Islet of Langerhans (tissue), 1 donor: ENCODE data around the gene NUS1.
"Not testable (repeated sequence)": the region's sequence is repeated elsewhere in the genome, so short reads cannot be mapped to it uniquely, and the experiment has no call there.

Experiments used
- FAIRE-seq: peaks from one replicate; lab custom pipeline; 2011; peaks lifted over from hg19 to GRCh38; lab: Jason Lieb, UNC

NUS1 gene

DNA sequence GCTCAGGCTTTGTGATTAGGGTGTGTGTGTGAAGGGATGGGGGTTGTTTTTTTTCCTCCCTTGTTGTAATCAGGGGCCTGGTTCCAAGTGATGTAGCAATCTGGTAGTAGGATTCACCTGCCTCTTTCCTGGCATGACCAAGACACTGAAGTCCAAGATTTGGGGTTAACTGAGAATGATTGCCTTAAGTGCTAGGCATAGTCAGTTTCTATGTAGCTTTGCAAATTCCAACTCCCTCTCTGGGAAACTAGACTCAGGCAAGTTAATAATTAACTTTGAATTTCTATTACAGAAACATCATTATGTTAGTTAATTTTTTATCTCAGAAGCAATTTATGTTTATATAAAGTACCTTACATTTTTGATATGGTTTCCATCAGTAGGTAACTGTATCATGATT lies 43.6 kb downstream of the NUS1 start:
- no peak for FAIRE-seq

DNA sequence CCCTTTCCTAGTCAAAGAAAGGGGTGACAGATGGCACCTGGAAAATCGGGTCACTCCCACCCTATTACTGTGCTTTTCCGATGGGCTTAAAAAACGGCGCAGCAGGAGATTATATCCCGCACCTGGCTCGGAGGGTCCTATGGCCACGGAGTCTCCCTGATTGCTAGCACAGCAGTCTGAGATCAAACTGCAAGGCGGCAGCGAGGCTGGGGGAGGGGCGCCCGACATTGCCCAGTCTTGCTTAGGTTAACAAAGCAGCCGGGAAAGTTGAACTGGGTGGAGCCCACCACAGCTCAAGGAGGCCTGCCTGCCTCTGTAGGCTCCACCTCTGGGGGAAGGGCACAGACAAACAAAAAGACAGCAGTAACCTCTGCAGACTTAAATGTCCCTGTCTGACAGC lies 46.3 kb downstream of the NUS1 start:
- FAIRE-seq = not testable (repeated sequence)

DNA sequence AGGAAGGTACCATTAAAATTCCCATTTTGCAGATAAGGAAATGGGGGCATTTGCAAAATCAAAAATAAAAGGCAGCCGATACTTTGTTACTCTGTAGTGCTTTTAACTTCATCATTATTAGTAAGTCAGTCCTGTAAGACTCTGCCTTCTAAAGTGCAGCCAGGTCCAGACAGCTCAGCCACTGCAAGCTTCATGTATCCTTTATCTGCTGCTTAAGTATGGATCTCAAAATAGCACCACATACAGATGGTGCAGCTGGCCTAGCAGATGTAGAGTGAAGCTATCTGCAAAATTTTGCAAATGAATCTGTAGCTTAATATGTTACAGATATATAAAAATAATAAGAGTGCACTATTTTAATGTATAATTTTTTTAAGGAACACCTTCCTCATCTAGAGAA lies 53.4 kb downstream of the NUS1 start:
- no peak for FAIRE-seq

DNA sequence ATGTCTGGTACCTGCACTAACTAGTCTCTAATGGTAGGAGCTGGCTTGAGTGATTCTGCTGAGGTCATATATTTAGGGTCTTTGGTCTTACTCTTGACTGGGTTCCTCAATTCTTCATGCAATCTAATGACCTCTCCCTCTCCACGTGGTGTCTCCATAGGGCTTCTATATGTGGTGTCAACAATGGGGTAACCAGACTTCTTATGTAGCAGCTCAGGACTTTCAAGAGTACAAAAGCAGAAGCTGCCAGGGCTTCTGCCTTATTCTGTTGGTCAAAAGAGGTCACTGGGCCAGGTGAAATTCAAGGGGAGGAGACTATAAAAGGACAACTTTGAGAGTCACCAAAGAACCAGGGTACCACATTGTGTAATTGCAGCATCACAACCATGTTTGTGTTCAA lies 54.3 kb downstream of the NUS1 start:
- no peak for FAIRE-seq

DNA sequence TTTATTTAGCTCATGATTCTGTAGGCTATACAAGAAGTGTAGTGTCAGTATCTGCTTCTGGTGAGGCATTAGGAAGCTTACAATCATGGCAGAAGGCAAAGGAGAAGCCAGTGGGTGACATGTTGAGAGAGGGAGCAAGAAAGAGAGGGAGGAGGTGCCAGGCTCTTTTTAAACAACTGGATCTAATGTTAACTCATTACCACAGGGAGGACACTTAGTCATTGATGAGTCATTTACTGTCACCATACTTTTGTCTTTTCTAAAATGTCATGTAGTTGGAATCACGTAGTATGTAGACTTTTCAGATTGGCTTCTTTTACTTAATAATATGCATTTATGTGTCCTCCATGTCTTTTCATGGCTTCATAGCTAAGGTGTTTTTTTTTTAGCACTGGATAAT lies 58.1 kb downstream of the NUS1 start:
- FAIRE-seq = no peak

DNA sequence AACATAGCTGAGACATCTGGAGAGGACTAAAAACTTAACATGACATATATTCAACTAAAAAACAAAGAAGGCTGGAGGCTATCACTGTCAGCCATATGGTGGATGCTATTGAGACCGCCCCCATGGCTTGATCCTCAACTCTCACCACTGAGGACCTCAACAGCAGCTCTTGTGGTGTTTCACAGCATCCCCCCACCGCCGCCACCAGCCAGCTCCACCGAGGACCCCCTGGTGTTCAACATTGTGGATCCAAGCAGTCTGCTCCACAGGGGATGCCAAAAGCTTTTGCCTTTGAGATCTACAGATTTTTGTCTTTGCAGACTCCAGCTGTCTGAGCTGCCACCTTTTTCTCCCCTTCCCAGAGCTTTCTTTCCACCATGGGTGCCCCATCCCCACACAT lies 64.6 kb downstream of the NUS1 start:
- FAIRE-seq = no peak

DNA sequence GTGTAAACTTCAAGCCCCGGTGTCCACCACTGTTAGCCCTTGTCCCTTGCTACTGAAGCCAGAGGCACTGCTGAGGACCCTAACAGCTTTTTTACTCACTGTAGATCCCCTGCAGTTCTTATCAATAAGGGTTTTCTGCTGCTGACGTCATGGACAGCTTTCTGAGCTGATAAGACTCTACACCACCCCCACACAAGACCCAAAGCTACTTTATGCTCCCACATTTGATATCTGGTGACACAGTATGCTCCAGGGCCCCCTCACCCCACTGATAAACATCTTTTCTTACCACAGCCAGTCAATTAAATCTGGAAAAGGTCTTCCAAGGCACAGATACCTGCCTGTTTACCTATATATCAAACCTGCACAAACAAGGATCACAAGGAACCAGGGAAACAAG lies 65.3 kb downstream of the NUS1 start:
- FAIRE-seq = no peak

DNA sequence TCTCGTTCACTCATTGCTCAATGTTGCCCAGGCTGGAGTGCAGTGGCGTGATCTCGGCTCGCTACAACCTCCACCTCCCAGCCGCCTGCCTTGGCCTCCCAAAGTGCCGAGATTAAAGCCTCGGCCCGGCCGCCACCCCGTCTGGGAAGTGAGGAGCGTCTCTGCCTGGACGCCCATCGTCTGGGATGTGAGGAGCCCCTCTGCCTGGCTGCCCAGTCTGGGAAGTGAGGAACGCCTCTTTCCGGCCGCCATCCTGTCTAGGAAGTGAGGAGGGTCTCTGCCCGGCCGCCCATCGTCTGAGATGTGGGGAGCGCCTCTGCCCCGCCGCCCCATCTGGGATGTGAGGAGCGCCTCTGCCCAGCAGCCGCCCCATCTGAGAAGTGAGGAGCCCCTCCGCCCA lies 75.4 kb downstream of the NUS1 start:
- FAIRE-seq = not testable (repeated sequence)
